DMS153 (cell line): ENCODE results near the gene ARHGEF11.
"Not testable (repeated sequence)": the region's sequence is repeated elsewhere in the genome, so short reads cannot be mapped to it uniquely, and the experiment has no call there.

Source experiments
- DNase-seq: peaks from one replicate; lab custom pipeline; 2025; lab: John Stamatoyannopoulos, UW

The ARHGEF11 gene

GRCh38 chr1:157045250-157046218 lies at the start of gene ARHGEF11:
Gene ARHGEF11 (minus strand): TSS chr1:157045742. CDS start chr1:157044330, 1,412 bp downstream.
- DNase-seq = peak; percentile 86

GRCh38 chr1:157095091-157095490 lies 49.5 kb upstream of the ARHGEF11 start:
- no peak for DNase-seq

- DNase-seq = no peak
Observed at GRCh38 chr1:157092831-157093230, 47.3 kb upstream of the ARHGEF11 start.

- DNase-seq = no peak
Observed at GRCh38 chr1:157091668-157092273, 46.2 kb upstream of the ARHGEF11 start.

GRCh38 chr1:157091186-157091585 lies 45.6 kb upstream of the ARHGEF11 start:
- no peak for DNase-seq

GRCh38 chr1:157090771-157091170 lies 45.2 kb upstream of the ARHGEF11 start:
- DNase-seq = no peak

GRCh38 chr1:157090196-157090647 lies 44.7 kb upstream of the ARHGEF11 start:
- DNase-seq = peak; percentile 52

- DNase-seq = no peak
Observed at GRCh38 chr1:157089789-157090188, 44.2 kb upstream of the ARHGEF11 start.

- DNase-seq = no peak
Observed at GRCh38 chr1:157088607-157089006, 43.1 kb upstream of the ARHGEF11 start.

- DNase-seq = no peak
Observed at GRCh38 chr1:157087030-157087429, 41.5 kb upstream of the ARHGEF11 start.

GRCh38 chr1:157086299-157086698 lies 40.8 kb upstream of the ARHGEF11 start:
- no peak for DNase-seq

GRCh38 chr1:157085421-157085820 lies 39.9 kb upstream of the ARHGEF11 start:
- no peak for DNase-seq

- DNase-seq = no peak
Observed at GRCh38 chr1:157084720-157085119, 39.2 kb upstream of the ARHGEF11 start.

GRCh38 chr1:157081707-157082106 lies 36.2 kb upstream of the ARHGEF11 start:
- no peak for DNase-seq

- DNase-seq = no peak
Observed at GRCh38 chr1:157080714-157081113, 35.2 kb upstream of the ARHGEF11 start.

- DNase-seq = no peak
Observed at GRCh38 chr1:157077394-157077793, 31.9 kb upstream of the ARHGEF11 start.

- DNase-seq = peak; percentile 54
Observed at GRCh38 chr1:157073944-157074685, 28.6 kb upstream of the ARHGEF11 start.

- DNase-seq = no peak
Observed at GRCh38 chr1:157069601-157070000, 24.1 kb upstream of the ARHGEF11 start.

GRCh38 chr1:157059241-157059640 lies 13.7 kb upstream of the ARHGEF11 start:
- not testable (repeated sequence) for DNase-seq

GRCh38 chr1:157056269-157056668 lies 10.7 kb upstream of the ARHGEF11 start:
- no peak for DNase-seq

GRCh38 chr1:157055729-157056128 lies 10.2 kb upstream of the ARHGEF11 start:
- not testable (repeated sequence) for DNase-seq

GRCh38 chr1:157050836-157051235 lies 5.3 kb upstream of the ARHGEF11 start:
- no peak for DNase-seq
